Pancreas (tissue), 10 donors: ENCODE data around the gene NASP. TPM values are rescaled to one million over a fixed set of nuclear protein-coding genes. Genes with fewer than 3 reads are reported as not detected.
A peak's percentile ranks its signal among the peaks of the same experiment; 100 is the strongest.

Source experiments
- ATAC-seq, 4 donors: fragments of 200-7000 bp; cut with Tn5 transposase; one replicate each; pipeline versions ENCODE4 v1.8.0 to v1.9.1; 2020; ENCODE audit warnings: mild to moderate bottlenecking in 4 of 4, moderate library complexity in 4 of 4
- DNase-seq, 6 donors: peaks; one replicate each; pipeline ENCODE4 v3.0.0-alpha.2; 2020
- FAIRE-seq: peaks from 2 replicates; lab custom pipeline; 2012; peaks lifted over from hg19 to GRCh38; lab: Jason Lieb, UNC
- H3K27ac ChIP-seq, 4 donors: fragments of 200-600 bp; sonication (generic); 1 replicate in 3 of 4; 2 replicates in 1 of 4; pipeline versions ENCODE4 v1.5.0 to v1.8.0; 2020
- H3K27me3 ChIP-seq, 4 donors: fragments of 200-600 bp; one replicate each; pipeline ENCODE4 v1.8.0; 2021
- H3K36me3 ChIP-seq, 3 donors: fragments of 200-600 bp; sonication (generic) in 1 of 3; one replicate each; pipeline versions ENCODE4 v1.5.0 to v1.8.0; 2020 to 2021
- H3K4me1 ChIP-seq, 3 donors: fragments of 200-600 bp; one replicate each; pipeline ENCODE4 v1.8.0; 2021
- H3K4me3 ChIP-seq, 4 donors: fragments of 200-600 bp; sonication (generic) in 2 of 4; one replicate each; pipeline versions ENCODE4 v1.5.0 to v1.8.0; 2020 to 2021
- H3K9me3 ChIP-seq, 4 donors: fragments of 200-600 bp; one replicate each; pipeline ENCODE4 v1.8.0; 2021
- CTCF ChIP-seq, 4 donors: fragments of 200-600 bp; sonication (generic) in 3 of 4; IDR thresholded peaks; one replicate each; pipeline versions ENCODE4 v1.5.0 to v1.8.0; 2021; ENCODE audit warnings: antibody characterized with exemption in 4 of 4
- WGBS, 2 donors: extraction: QIAGEN DNeasy Blood & Tissue Kit; methylation state at CpG; one replicate each; pipeline ENCODE4 v1.1.7; 2013; 5-methylcytosine and 5-hydroxymethylcytosine counted together
- intact Hi-C, 3 donors: fragments of 100-400 bp; cut with DNase I; formaldehyde crosslinking; loops; one replicate each; pipeline versions ENCODE4 v1.11.1 to v1.14.2; 2022
- polyA plus RNA-seq, 2 donors: library from polyadenylated mRNA; stranded (reverse); fragments of 200-250 nt; gene quantifications; one replicate each; pipeline ENCODE4 v1.2.3, GENCODE V29; 2013
- total RNA-seq, 6 donors: library from RNA; stranded (reverse); fragmentation: NEBNext Ultra II Directional in 4 of 6; extraction: Animal tissue kit (Norgen Biotek cat#: 25700) in 4 of 6; gene quantifications; one replicate each; pipeline versions ENCODE4 v1.2.1 to v1.2.4, GENCODE V29; 2021 to 2023
- donor health status: healthy with polysubstance abuse.
- donor health status: DM: no; HTN: no; CAD: no; lungs with moderate emphysema.
- donor health status: DM: no; HTN: no; CAD: no.
- donor health status: control.
- donor health status: control.
- donor health status: Bipolar disorder and iron deficiency.
- donor health status: DM: yes; HTN: yes; CAD: no.
- donor health status: DM: no; HTN: no; CAD: no.
- donor health status: DM: no; HTN: no; CAD: no.
- donor health status: DM: yes; HTN: yes; CAD: no.

Gene NASP
- total and polyA plus RNA-seq, 8 donors: 14.5 to 113 (median 25.3) TPM

GRCh38 chr1:45568421-45568820 lies 15.4 kb upstream of the NASP start:
- 78 to 82% methylated on average over 4 of the region's 4 CpGs for whole genome bisulfite sequencing, 2 donors

GRCh38 chr1:45569571-45569961 lies 14.3 kb upstream of the NASP start:
- Histone ChIP-seq H3K9me3 (no peaks in the 10 kb centered on the region), H3K4me1 (no peaks in the 10 kb centered on the region), H3K27ac (no peak overlapping the region), H3K27me3 (no peaks in the 10 kb centered on the region), H3K4me3 (no peak overlapping the region), H3K36me3 (peaks cover 0 to 24% (median 9%) of the 10 kb centered on the region in 3 donors)
- FAIRE-seq (no peak), ATAC-seq (peak in 3 of 4 donors; percentile 3 to 19 (median 9)), DNase-seq (no peak)
- intact Hi-C loops: loop anchor here in 2 of 3 donors (5.0 kb wide), 1 partner anchor 52 kb away; no protein-coding TSS in a partner anchor
- TF ChIP-seq CTCF (IDR thresholded peaks at IDR 0.05): no peak
- WGBS, 2 donors: 56 to 69% methylated on average over 4 of the region's 4 CpGs

More at GRCh38 chr1:45568421-45568820, 15.4 kb upstream of the NASP start:
- Histone ChIP-seq H3K27me3 (no peaks in the 10 kb centered on the region), H3K4me1 (no peaks in the 10 kb centered on the region), H3K27ac (no peak overlapping the region), H3K9me3 (no peaks in the 10 kb centered on the region), H3K36me3 (peaks cover 0 to 24% (median 9%) of the 10 kb centered on the region in 3 donors), H3K4me3 (no peak overlapping the region)
- no peak for TF ChIP-seq CTCF (IDR thresholded peaks at IDR 0.05)
- DNase-seq (peak in 1 of 6 donors; percentile 9), ATAC-seq (no peak), FAIRE-seq (no peak)
- intact Hi-C loops: loop anchor here in 2 of 3 donors (5.0 kb wide), 1 partner anchor 51 kb away; no protein-coding TSS in a partner anchor

- TF ChIP-seq CTCF (IDR thresholded peaks at IDR 0.05): peak; percentile 86 to 97 (median 94)
- no peaks in the 10 kb centered on the region for H3K27me3 ChIP-seq
- intact Hi-C loops: loop anchor here in 2 of 3 donors (5.0 kb wide), 1 partner anchor 53 kb away; no protein-coding TSS in a partner anchor
- FAIRE-seq: no peak
- peak; percentile 39 to 78 (median 71) for DNase-seq
- peak; percentile 86 to 99 (median 94) for ATAC-seq
- no peak overlapping the region for H3K4me3 ChIP-seq
- H3K4me1 ChIP-seq: no peaks in the 10 kb centered on the region
- peaks cover 0 to 24% (median 9%) of the 10 kb centered on the region in 3 donors for H3K36me3 ChIP-seq
- no peak overlapping the region for H3K27ac ChIP-seq
- 14 to 23% methylated on average over 8 of the region's 8 CpGs for WGBS, 2 donors
- no peaks in the 10 kb centered on the region for H3K9me3 ChIP-seq
These were observed 13.8 kb upstream of the NASP start for GRCh38 chr1:45569962-45570581.

GRCh38 chr1:45570631-45571030 lies 13.2 kb upstream of the NASP start:
- Histone ChIP-seq H3K4me3 (no peak overlapping the region), H3K4me1 (no peaks in the 10 kb centered on the region), H3K27me3 (no peaks in the 10 kb centered on the region), H3K36me3 (peaks cover 0 to 24% (median 9%) of the 10 kb centered on the region in 3 donors), H3K27ac (no peak overlapping the region), H3K9me3 (no peaks in the 10 kb centered on the region)
- 69 to 81% methylated on average over 4 of the region's 4 CpGs for WGBS, 2 donors
- FAIRE-seq (no peak), ATAC-seq (no peak), DNase-seq (no peak)
- intact Hi-C loops: no loop called here
- TF ChIP-seq CTCF (IDR thresholded peaks at IDR 0.05): no peak
